Measurements from ENCODE around the gene ANXA4. TPM values are rescaled to one million over a fixed set of nuclear protein-coding genes. Genes with fewer than 3 reads are reported as not detected.
"Not testable (repeated sequence)": the region's sequence is repeated elsewhere in the genome, so short reads cannot be mapped to it uniquely, and the experiment has no call there.

The ANXA4 gene
- polyA plus RNA-seq, 6 donors from 2014 or later: 43.4 to 113 (median 82.0) TPM

GRCh38 chr2:69797836-69798289 lies 55.9 kb downstream of the ANXA4 start:
- DNase-seq (no peak), ATAC-seq (ENCODE audit: low read depth in 2 of 2) (no peak)
- H3K27me3 Mint-ChIP-seq: no peaks in the 10 kb centered on the region
- H3K4me1 Mint-ChIP-seq: peaks cover 41 to 66% (median 41%) of the 10 kb centered on the region in 3 donors
- peak overlapping the region; percentile 24 to 90 (median 81) for H3K4me3 Mint-ChIP-seq
- no peaks in the 10 kb centered on the region for H3K9me3 Mint-ChIP-seq
- H3K27ac Mint-ChIP-seq: peak overlapping the region; percentile 21 to 95 (median 82)
- no peaks in the 10 kb centered on the region for H3K36me3 Mint-ChIP-seq

GRCh38 chr2:69798290-69798908 lies 56.5 kb downstream of the ANXA4 start:
- Mint-ChIP-seq H3K4me1 (peaks cover 45 to 71% (median 46%) of the 10 kb centered on the region in 3 donors), H3K36me3 (no peaks in the 10 kb centered on the region), H3K4me3 (peak overlapping the region; percentile 69 to 90 (median 82)), H3K9me3 (no peaks in the 10 kb centered on the region), H3K27ac (peak overlapping the region; percentile 79 to 95 (median 88)), H3K27me3 (no peaks in the 10 kb centered on the region)
- peak; percentile 21 to 46 for ATAC-seq (ENCODE audit: low read depth in 2 of 2)
- no peak for DNase-seq

GRCh38 chr2:69798909-69799526 lies 57.1 kb downstream of the ANXA4 start:
- no peaks in the 10 kb centered on the region for H3K9me3 Mint-ChIP-seq
- no peaks in the 10 kb centered on the region for H3K27me3 Mint-ChIP-seq
- H3K4me3 Mint-ChIP-seq: peak overlapping the region; percentile 69 to 90 (median 82)
- peaks cover 50 to 77% (median 51%) of the 10 kb centered on the region in 3 donors for H3K4me1 Mint-ChIP-seq
- DNase-seq (no peak), ATAC-seq (ENCODE audit: low read depth in 2 of 2) (peak; percentile 51 to 58)
- H3K36me3 Mint-ChIP-seq: no peaks in the 10 kb centered on the region
- H3K27ac Mint-ChIP-seq: peak overlapping the region in 5 of 6 donors; percentile 80 to 95 (median 91)

- Mint-ChIP-seq H3K9me3 (no peaks in the 10 kb centered on the region), H3K27ac (peak overlapping the region in 3 of 6 donors; percentile 15 to 39 (median 23)), H3K4me1 (peaks cover 55 to 80% (median 56%) of the 10 kb centered on the region in 3 donors), H3K36me3 (peaks cover 0 to 4% of the 10 kb centered on the region in 2 donors), H3K4me3 (peak overlapping the region in 7 of 8 donors; percentile 3 to 71 (median 53)), H3K27me3 (no peaks in the 10 kb centered on the region)
- DNase-seq: no peak
- no peak for ATAC-seq (ENCODE audit: low read depth in 2 of 2)
These were observed 59.9 kb downstream of the ANXA4 start for GRCh38 chr2:69801745-69802290.

- H3K9me3 Mint-ChIP-seq, H3K27me3 Mint-ChIP-seq, H3K36me3 Mint-ChIP-seq: not testable (repeated sequence)
- DNase-seq (peak; percentile 47), ATAC-seq (ENCODE audit: low read depth in 2 of 2) (peak; percentile 81)
- H3K27ac Mint-ChIP-seq: peak overlapping the region in 3 of 6 donors; percentile 22 to 93 (median 52)
- H3K4me1 Mint-ChIP-seq: peaks cover 47 to 69% (median 49%) of the 10 kb centered on the region in 3 donors
- H3K4me3 Mint-ChIP-seq: peak overlapping the region; percentile 11 to 71 (median 54)
These were observed 60.9 kb downstream of the ANXA4 start for GRCh38 chr2:69802781-69803367.

GRCh38 chr2:69804416-69804815 lies 62.5 kb downstream of the ANXA4 start:
- no peak for DNase-seq
- Mint-ChIP-seq H3K9me3 (no peaks in the 10 kb centered on the region), H3K27me3 (no peaks in the 10 kb centered on the region), H3K27ac (peak overlapping the region in 2 of 6 donors; percentile 59 to 67), H3K4me3 (peak overlapping the region in 7 of 8 donors; percentile 20 to 86 (median 52)), H3K36me3 (peaks cover 0 to 11% of the 10 kb centered on the region in 2 donors), H3K4me1 (peaks cover 32 to 54% (median 33%) of the 10 kb centered on the region in 3 donors)
- ATAC-seq (ENCODE audit: low read depth in 2 of 2): no peak

- Mint-ChIP-seq H3K4me1 (peaks cover 23 to 41% (median 27%) of the 10 kb centered on the region in 3 donors), H3K27me3 (no peaks in the 10 kb centered on the region), H3K9me3 (no peaks in the 10 kb centered on the region), H3K4me3 (no peak overlapping the region), H3K36me3 (peaks cover 5 to 11% of the 10 kb centered on the region in 2 donors), H3K27ac (no peak overlapping the region)
- ATAC-seq (ENCODE audit: low read depth in 2 of 2) (no peak), DNase-seq (no peak)
These were observed 64.0 kb downstream of the ANXA4 start for GRCh38 chr2:69805887-69806286.

GRCh38 chr2:69807821-69808540 lies 66.0 kb downstream of the ANXA4 start:
- Mint-ChIP-seq H3K4me1 (peaks cover 14 to 22% (median 15%) of the 10 kb centered on the region in 3 donors), H3K27ac (no peak overlapping the region), H3K27me3 (no peaks in the 10 kb centered on the region), H3K9me3 (no peaks in the 10 kb centered on the region), H3K36me3 (peaks cover 11% of the 10 kb centered on the region in 2 donors), H3K4me3 (no peak overlapping the region)
- ATAC-seq (ENCODE audit: low read depth in 2 of 2) (no peak), DNase-seq (no peak)

GRCh38 chr2:69810550-69810949 lies 68.6 kb downstream of the ANXA4 start:
- Mint-ChIP-seq H3K27me3 (no peaks in the 10 kb centered on the region), H3K36me3 (peaks cover 11 to 15% of the 10 kb centered on the region in 2 donors), H3K27ac (peak overlapping the region in 2 of 6 donors; percentile 14 to 17), H3K4me3 (no peak overlapping the region), H3K4me1 (no peaks in the 10 kb centered on the region), H3K9me3 (no peaks in the 10 kb centered on the region)
- no peak for DNase-seq
- ATAC-seq (ENCODE audit: low read depth in 2 of 2): no peak

GRCh38 chr2:69811018-69811417 lies 69.1 kb downstream of the ANXA4 start:
- no peak overlapping the region for H3K4me3 Mint-ChIP-seq
- peak overlapping the region in 3 of 6 donors; percentile 14 to 54 (median 46) for H3K27ac Mint-ChIP-seq
- ATAC-seq (ENCODE audit: low read depth in 2 of 2) (no peak), DNase-seq (no peak)
- no peaks in the 10 kb centered on the region for H3K27me3 Mint-ChIP-seq
- no peaks in the 10 kb centered on the region for H3K9me3 Mint-ChIP-seq
- no peaks in the 10 kb centered on the region for H3K4me1 Mint-ChIP-seq
- peaks cover 11 to 15% of the 10 kb centered on the region in 2 donors for H3K36me3 Mint-ChIP-seq

- no peak overlapping the region for H3K4me3 Mint-ChIP-seq
- peaks cover 11 to 12% of the 10 kb centered on the region in 2 donors for H3K36me3 Mint-ChIP-seq
- peaks cover 0 to 4% (median 0%) of the 10 kb centered on the region in 3 donors for H3K4me1 Mint-ChIP-seq
- no peaks in the 10 kb centered on the region for H3K27me3 Mint-ChIP-seq
- DNase-seq: no peak
- no peaks in the 10 kb centered on the region for H3K9me3 Mint-ChIP-seq
- no peak overlapping the region for H3K27ac Mint-ChIP-seq
- no peak for ATAC-seq (ENCODE audit: low read depth in 2 of 2)
These were observed 69.7 kb downstream of the ANXA4 start for GRCh38 chr2:69811591-69811990.

GRCh38 chr2:69815717-69816116 lies 73.8 kb downstream of the ANXA4 start:
- Mint-ChIP-seq H3K36me3 (peaks cover 8 to 14% of the 10 kb centered on the region in 2 donors), H3K9me3 (no peaks in the 10 kb centered on the region), H3K27me3 (no peaks in the 10 kb centered on the region), H3K4me1 (peaks cover 4 to 6% (median 5%) of the 10 kb centered on the region in 3 donors), H3K4me3 (no peak overlapping the region), H3K27ac (no peak overlapping the region)
- no peak for DNase-seq
- no peak for ATAC-seq (ENCODE audit: low read depth in 2 of 2)
